SJCRH30 (cell line): ENCODE data around the gene PTCH2. TPM values are rescaled to one million over a fixed set of nuclear protein-coding genes. Genes with fewer than 3 reads are reported as not detected.
A peak's percentile ranks its signal among the peaks of the same experiment; 100 is the strongest.

ENCODE experiments used
- DNase-seq, 2 experiments: peaks; one replicate each; pipeline ENCODE4 v3.0.0-alpha.2; 2015 to 2020
- H3K27ac ChIP-seq: fragments of 250-450 bp; sonication (Bioruptor Pico); 2 replicates; pipeline ENCODE4 v1.5.1; 2020; ENCODE audit warnings: mild to moderate bottlenecking, moderate library complexity
- H3K27me3 ChIP-seq: fragments of 250-450 bp; sonication (Bioruptor Pico); 2 replicates; pipeline ENCODE4 v1.5.1; 2020; ENCODE audit warnings: mild to moderate bottlenecking, moderate library complexity
- H3K36me3 ChIP-seq: fragments of 250-450 bp; sonication (Bioruptor Pico); 2 replicates; pipeline ENCODE4 v1.5.1; 2020; ENCODE audit warnings: mild to moderate bottlenecking, moderate library complexity
- H3K4me1 ChIP-seq: fragments of 250-450 bp; sonication (Bioruptor Pico); 2 replicates; pipeline ENCODE4 v1.5.1; 2020; ENCODE audit warnings: mild to moderate bottlenecking, moderate library complexity
- H3K4me3 ChIP-seq: fragments of 250-450 bp; sonication (Bioruptor Pico); 2 replicates; pipeline ENCODE4 v1.5.1; 2020; ENCODE audit warnings: mild to moderate bottlenecking, moderate library complexity
- H3K9me3 ChIP-seq: fragments of 250-450 bp; sonication (Bioruptor Pico); replicated peaks from 2 replicates; pipeline ENCODE4 v1.5.1; 2020; ENCODE audit warnings: mild to moderate bottlenecking, moderate library complexity
- total RNA-seq: library from RNA; depleted of rRNA; stranded (reverse); fragments of >200 nt; shearing (Covaris generic); gene quantifications from 2 replicates; pipeline ENCODE4 v1.2.3, GENCODE V29; 2014; rRNA removed

PTCH2 gene
- total RNA-seq, 1 experiment from 2014 or later, result 1.8 TPM

DNA sequence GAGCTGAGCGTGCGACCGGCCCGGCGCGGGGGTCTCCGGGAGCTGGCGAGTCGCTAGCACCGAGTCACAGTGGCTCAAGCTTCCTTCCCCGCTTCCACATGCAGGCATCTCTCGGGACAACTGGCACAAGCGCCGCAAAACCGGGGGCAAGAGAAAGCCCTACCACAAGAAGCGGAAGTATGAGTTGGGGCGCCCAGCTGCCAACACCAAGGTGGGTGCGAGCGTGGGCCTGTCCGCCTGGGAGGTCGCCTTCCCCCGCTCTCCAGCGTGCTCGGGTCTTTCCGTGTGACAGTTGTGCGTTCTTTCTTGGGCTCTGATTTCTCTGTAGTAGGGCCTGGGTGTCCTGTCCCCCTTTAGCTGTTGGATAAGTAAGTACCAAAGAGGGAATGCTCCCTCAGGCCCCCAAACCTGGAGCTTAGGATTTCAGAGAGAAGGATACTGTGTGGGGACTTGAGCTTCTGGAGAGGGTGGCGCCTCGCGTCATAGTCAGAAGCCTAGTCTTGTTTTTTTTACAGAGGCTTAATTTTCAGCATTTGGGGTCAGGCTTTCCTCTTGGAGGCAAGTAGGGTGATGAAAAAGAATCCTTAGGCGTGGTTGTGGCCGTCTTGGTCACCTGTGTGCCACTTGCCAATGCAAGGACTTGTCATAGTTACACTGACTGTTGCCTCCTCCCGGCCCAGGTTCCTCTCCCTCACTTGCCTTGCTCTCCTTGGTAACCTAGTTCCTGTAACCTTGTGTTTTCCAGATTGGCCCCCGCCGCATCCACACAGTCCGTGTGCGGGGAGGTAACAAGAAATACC is 66.9 kb downstream of the PTCH2 start:
- Histone ChIP-seq H3K36me3 (peaks cover 53% of the 10 kb centered on the region), H3K27me3 (no peaks in the 10 kb centered on the region), H3K4me1 (0 out of 2 replicates have a peak, but pooled peaks cover 12% of the 10 kb centered on the region), H3K27ac (peak overlapping the region; percentile 83), H3K9me3 (no peaks in the 10 kb centered on the region), H3K4me3 (peak overlapping the region; percentile 67)
- peak in 1 of 2 experiments; percentile 27 for DNase-seq

DNA sequence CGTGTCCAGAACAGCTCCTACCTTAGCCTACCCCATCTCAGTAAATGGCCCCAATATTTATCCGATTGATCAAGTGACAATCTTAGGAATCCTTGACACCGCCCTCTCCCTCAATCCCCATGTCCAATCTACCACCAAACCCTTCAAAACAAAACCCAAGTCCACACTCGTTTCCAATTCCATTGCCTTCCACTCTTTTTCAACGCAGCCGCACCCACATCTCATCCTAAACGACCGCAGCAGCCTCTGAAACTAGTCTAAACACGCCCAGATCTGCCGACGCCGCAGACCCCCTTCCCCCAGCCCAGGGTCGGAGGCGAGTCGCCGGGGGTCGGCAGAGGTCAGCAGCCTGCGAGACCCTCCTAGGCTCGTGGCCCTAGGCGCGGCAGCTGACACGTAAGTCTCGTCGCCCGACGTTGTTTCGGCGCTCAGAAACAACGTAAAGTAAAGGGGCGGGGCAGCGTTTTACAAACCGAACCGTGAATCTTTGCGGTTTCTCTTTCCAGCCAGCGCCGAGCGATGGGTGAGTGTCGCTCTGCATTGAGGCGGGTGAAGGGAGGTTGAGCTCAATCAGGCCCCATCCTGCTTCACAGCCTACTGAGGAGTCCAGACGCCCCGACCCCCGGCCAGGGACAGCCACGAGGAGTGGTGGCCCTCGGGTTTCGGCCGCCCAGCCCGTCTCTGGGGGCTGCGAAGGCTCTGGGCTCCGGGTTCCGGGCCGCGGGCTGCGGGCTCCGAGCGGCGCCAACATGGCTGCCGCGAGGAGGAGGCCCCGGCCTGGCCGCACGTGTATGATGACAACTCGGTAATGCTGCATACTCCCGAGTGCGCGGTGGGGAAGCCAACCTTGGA is 67.7 kb downstream of the PTCH2 start, which contains the start of gene RPS8:
RPS8 (plus strand) TSS at position 463 of the 852 bp plus-strand sequence; CDS start at position 520, 57 bp downstream.
- H3K36me3 ChIP-seq, result peaks cover 46% of the 10 kb centered on the region
- 0 out of 2 replicates have a peak, but pooled peaks cover 12% of the 10 kb centered on the region for H3K4me1 ChIP-seq
- peak within 1 kb of the TSS; percentile 67 for H3K4me3 ChIP-seq
- H3K9me3 ChIP-seq, result no peaks in the 10 kb centered on the region
- H3K27ac ChIP-seq, result peak within 1 kb of the TSS; percentile 83
- DNase-seq, result peak; percentile 95 to 98
- no peaks in the 10 kb centered on the region for H3K27me3 ChIP-seq

Other genes starting within 250 kb of the PTCH2 start
- gene TMEM53, start 168.8 kb downstream of the PTCH2 start, total RNA-seq, result 1.6 and 2.3 TPM in 2 replicates
- not detected in 2 replicates for gene ARMH1, start 168.5 kb downstream of the PTCH2 start, total RNA-seq
- not detected in 2 replicates for gene RNU5D-1, start 112.1 kb downstream of the PTCH2 start, total RNA-seq
- 120 and 124 TPM in 2 replicates for gene KIF2C, start 103.4 kb downstream of the PTCH2 start, total RNA-seq
- gene RPS8, start 67.7 kb downstream of the PTCH2 start, total RNA-seq, result 3,055 and 3,167 TPM in 2 replicates
- gene BEST4, start 55.1 kb downstream of the PTCH2 start, total RNA-seq, result not detected in 2 replicates
- 8.0 and 11.4 TPM in 2 replicates for gene PLK3, start 42.9 kb downstream of the PTCH2 start, total RNA-seq
- gene DYNLT4, start 35.9 kb downstream of the PTCH2 start, total RNA-seq, result not detected in 2 replicates
- 0.43 and 1.4 TPM in 2 replicates for gene BTBD19, start 34.7 kb downstream of the PTCH2 start, total RNA-seq
- 40.1 TPM in 2 replicates for gene EIF2B3, start 143.3 kb upstream of the PTCH2 start, total RNA-seq
- gene HECTD3, start 168.1 kb upstream of the PTCH2 start, total RNA-seq, result 19.6 and 21.3 TPM in 2 replicates
- 116 and 131 TPM in 2 replicates for gene UROD, start 169.0 kb upstream of the PTCH2 start, total RNA-seq